Parathyroid adenoma (tissue), 2 donors: Measurements from ENCODE around the gene PCP2.

Experiments used
- H2AFZ ChIP-seq: fragments of 300-600 bp; sonication (generic); one replicate; pipeline ENCODE4 v1.7.0; 2017; ENCODE audit warnings: antibody characterized with exemption, mild to moderate bottlenecking
- H3K27ac ChIP-seq: fragments of 300-600 bp; sonication (generic); one replicate; pipeline ENCODE4 v1.7.0; 2017
- H3K27me3 ChIP-seq: fragments of 300-600 bp; sonication (generic); one replicate; pipeline ENCODE4 v1.7.0; 2017; ENCODE audit warnings: low read length; ENCODE audit not compliant: control insufficient read depth, insufficient read depth
- H3K36me3 ChIP-seq: fragments of 300-600 bp; sonication (generic); one replicate; pipeline ENCODE4 v1.7.0; 2017; ENCODE audit warnings: low read length; ENCODE audit not compliant: control insufficient read depth, insufficient read depth
- H3K4me1 ChIP-seq: fragments of 300-600 bp; sonication (generic); one replicate; pipeline ENCODE4 v1.7.0; 2017; ENCODE audit warnings: control low read depth
- H3K4me2 ChIP-seq: fragments of 300-600 bp; sonication (generic); one replicate; pipeline ENCODE4 v1.7.0; 2017; ENCODE audit warnings: low read length
- H3K4me3 ChIP-seq: fragments of 300-600 bp; sonication (generic); one replicate; pipeline ENCODE4 v1.7.0; 2017; ENCODE audit warnings: low read depth, low read length
- H3K79me2 ChIP-seq: fragments of 300-600 bp; sonication (generic); one replicate; pipeline ENCODE4 v1.7.0; 2017; ENCODE audit warnings: control low read depth
- H3K9ac ChIP-seq: fragments of 300-600 bp; sonication (generic); one replicate; pipeline ENCODE4 v1.7.0; 2017; ENCODE audit warnings: mild to moderate bottlenecking
- H3K9me3 ChIP-seq: fragments of 300-600 bp; sonication (generic); one replicate; pipeline ENCODE4 v1.7.0; 2017; ENCODE audit warnings: low read length; ENCODE audit not compliant: control insufficient read depth
- CTCF ChIP-seq: fragments of 300-600 bp; sonication (generic); IDR thresholded peaks from one replicate; pipeline ENCODE4 v1.7.0; 2017; ENCODE audit warnings: antibody characterized with exemption, mild to moderate bottlenecking
- donor health status: primary hyperparathyroidism.

PCP2 gene

DNA sequence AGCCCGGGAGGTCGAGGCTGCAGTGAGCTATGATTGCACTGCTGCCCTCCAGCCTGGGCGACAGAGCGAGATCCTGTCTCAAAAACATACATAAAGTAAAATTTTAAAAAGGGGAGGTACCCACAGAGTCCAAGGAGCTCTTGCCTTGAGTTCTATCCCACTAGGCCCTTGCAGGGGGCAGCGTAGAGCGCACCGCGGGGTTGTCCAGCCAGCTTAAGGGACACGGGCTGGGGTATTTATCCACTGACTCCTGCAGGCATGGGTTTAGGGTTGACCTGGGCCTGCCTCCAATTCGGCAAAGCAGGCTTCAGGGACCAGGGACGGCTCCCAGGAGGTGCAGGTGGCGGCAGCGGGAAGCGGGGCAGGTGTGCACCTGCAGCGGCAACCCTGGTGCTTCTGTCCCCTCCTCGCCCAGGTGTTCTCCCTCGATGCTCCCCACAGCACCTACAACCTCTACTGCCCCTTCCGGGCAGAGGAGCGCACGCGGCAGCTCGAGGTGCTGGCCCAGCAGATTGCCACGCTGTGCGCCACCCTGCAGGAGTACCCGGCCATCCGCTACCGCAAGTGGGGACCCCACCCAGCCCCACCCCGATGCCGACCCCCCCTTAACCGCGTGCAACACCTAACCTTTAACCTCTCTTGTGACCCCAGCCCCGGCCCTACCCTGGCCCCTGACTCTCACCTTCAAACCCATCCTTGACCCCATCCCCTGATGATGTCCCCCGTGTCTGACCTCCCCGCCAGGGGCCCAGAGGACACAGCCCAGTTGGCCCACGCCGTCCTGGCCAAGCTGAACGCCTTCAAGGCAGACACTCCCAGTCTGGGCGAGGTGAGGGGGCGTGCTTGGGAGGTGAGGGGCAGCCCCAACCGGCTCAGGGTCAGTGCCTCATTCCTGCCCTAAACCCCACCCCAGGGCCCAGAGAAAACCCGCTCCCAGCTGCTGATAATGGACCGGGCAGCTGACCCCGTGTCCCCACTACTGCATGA is 8.1 kb upstream of the PCP2 start:
- Histone ChIP-seq H3K79me2 (no peaks in the 10 kb centered on the region), H3K4me2 (no peak overlapping the region), H2AFZ (no peak overlapping the region), H3K4me1 (no peaks in the 10 kb centered on the region), H3K9me3 (no peaks in the 10 kb centered on the region), H3K36me3 (no peaks in the 10 kb centered on the region), H3K4me3 (no peak overlapping the region), H3K9ac (no peak overlapping the region), H3K27ac (no peak overlapping the region), H3K27me3 (no peaks in the 10 kb centered on the region)
- no peak for TF ChIP-seq CTCF

GRCh38 chr19:7640803-7641202 is 7.3 kb upstream of the PCP2 start:
- Histone ChIP-seq H3K9me3 (no peaks in the 10 kb centered on the region), H3K27ac (no peak overlapping the region), H3K4me1 (no peaks in the 10 kb centered on the region), H3K36me3 (no peaks in the 10 kb centered on the region), H3K27me3 (no peaks in the 10 kb centered on the region), H3K79me2 (no peaks in the 10 kb centered on the region), H2AFZ (no peak overlapping the region), H3K4me3 (no peak overlapping the region), H3K4me2 (no peak overlapping the region), H3K9ac (no peak overlapping the region)
- no peak for TF ChIP-seq CTCF

DNA sequence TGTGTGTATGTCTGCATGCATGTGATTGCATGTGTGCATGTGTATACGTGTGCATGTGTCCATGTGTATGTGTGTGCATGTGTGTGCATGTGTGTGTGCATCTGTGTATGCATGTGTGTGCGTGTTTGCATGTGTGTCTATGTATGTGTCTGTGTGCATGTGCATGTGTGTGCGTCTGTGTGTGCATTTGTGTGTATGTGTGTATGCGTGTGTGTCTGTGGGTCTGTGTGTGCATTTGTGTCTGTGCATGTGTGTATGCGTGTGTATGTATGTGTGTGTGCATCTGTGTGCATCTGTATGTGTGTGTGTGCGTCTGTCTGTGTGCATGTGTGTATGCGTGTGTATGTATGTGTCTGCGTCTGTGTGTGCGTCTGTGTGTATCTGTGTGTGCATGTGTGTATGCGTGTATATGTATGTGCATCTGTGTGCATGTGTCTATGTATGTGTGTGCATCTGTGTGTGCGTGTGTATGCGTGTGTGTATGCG is 6.4 kb upstream of the PCP2 start:
- Histone ChIP-seq H3K27me3 (no peaks in the 10 kb centered on the region), H3K36me3 (no peaks in the 10 kb centered on the region), H2AFZ (no peak overlapping the region), H3K79me2 (no peaks in the 10 kb centered on the region), H3K4me1 (no peaks in the 10 kb centered on the region), H3K9ac (no peak overlapping the region), H3K4me3 (no peak overlapping the region), H3K9me3 (no peaks in the 10 kb centered on the region), H3K4me2 (no peak overlapping the region), H3K27ac (no peak overlapping the region)
- TF ChIP-seq CTCF = no peak

DNA sequence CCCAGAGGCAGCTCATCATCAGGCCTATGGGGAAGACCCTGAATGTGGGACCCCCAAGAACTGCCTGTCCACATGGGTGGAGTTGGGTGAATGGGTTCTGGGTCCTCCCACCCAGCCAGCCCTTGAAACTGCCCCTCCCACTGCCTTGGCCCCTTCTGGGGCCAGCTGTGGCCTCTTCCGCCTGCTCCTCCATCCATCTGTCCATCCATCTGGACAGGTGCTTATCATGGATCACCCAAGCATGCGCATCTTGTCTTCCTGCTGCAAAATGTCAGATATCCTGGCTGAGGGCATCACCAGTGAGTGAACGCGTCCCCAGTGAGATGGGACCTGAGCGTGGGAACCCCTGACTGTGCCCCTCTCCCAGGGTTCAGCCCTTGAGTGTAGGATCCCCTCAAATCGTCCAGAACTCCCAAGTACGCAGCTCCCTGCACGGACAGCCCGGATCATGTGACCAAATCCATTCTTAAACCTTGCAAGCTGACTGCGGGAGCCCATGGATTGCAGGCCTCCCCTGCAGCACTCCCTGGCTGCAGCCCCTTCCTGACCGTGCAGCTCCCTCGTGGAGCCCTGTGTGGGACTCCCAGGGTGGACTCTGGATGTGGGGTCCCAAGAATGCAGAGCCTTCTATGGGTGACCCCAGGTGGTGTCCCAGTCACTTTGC is 5.4 kb upstream of the PCP2 start:
- H3K36me3 ChIP-seq = no peaks in the 10 kb centered on the region
- no peaks in the 10 kb centered on the region for H3K79me2 ChIP-seq
- H3K9me3 ChIP-seq = no peaks in the 10 kb centered on the region
- no peaks in the 10 kb centered on the region for H3K4me1 ChIP-seq
- no peak for TF ChIP-seq CTCF
- no peak overlapping the region for H3K27ac ChIP-seq
- H3K27me3 ChIP-seq = no peaks in the 10 kb centered on the region
- H2AFZ ChIP-seq = no peak overlapping the region
- no peak overlapping the region for H3K4me3 ChIP-seq
- H3K4me2 ChIP-seq = no peak overlapping the region
- H3K9ac ChIP-seq = no peak overlapping the region
